WTC11 (cell line): ENCODE data around the gene HELLS. TPM values are rescaled to one million over a fixed set of nuclear protein-coding genes. Genes with fewer than 3 reads are reported as not detected.
"Not testable (repeated sequence)": the region's sequence is repeated elsewhere in the genome, so short reads cannot be mapped to it uniquely, and the experiment has no call there.

Experiments used
- ATAC-seq: fragments of 200-7000 bp; cut with Tn5 transposase; 2 replicates; pipeline ENCODE4 v1.10.0; 2021; ENCODE audit warnings: mild to moderate bottlenecking, moderate library complexity
- CTCF ChIA-PET: fragments of 300-600 bp; sonication (Branson Sonifier 250); formaldehyde crosslinking; loops from one replicate; lab custom pipeline; 2021; ENCODE audit warnings: antibody characterized with exemption; lab: Charles Lee
- POLR2A ChIA-PET: fragments of 350-600 bp; sonication (Branson Sonifier 250); formaldehyde crosslinking; loops from one replicate; lab custom pipeline; 2021; ENCODE audit warnings: antibody characterized with exemption; lab: Charles Lee
- DNase-seq: peaks from one replicate; pipeline ENCODE4 v3.0.0; 2021; ENCODE audit warnings: low spot score
- H3K27ac Mint-ChIP-seq: 2 replicates; pipeline ENCODE4 v1.8.0; 2021; ENCODE audit warnings: mixed read lengths
- H3K27me3 Mint-ChIP-seq: 2 replicates; pipeline ENCODE4 v1.8.0; 2021; ENCODE audit warnings: low read depth, mild to moderate bottlenecking, moderate library complexity, mixed read lengths
- H3K36me3 Mint-ChIP-seq: 2 replicates; pipeline ENCODE4 v1.8.0; 2021; ENCODE audit warnings: mixed read lengths
- H3K4me1 Mint-ChIP-seq: 2 replicates; pipeline ENCODE4 v1.8.0; 2022; ENCODE audit warnings: mixed read lengths
- H3K4me3 Mint-ChIP-seq: 2 replicates; pipeline ENCODE4 v1.8.0; 2021; ENCODE audit warnings: mild to moderate bottlenecking, moderate library complexity, mixed read lengths
- H3K9me3 Mint-ChIP-seq: 2 replicates; pipeline ENCODE4 v1.8.0; 2021; ENCODE audit warnings: mixed read lengths
- ARID4B ChIP-seq: sonication (generic); formaldehyde crosslinking; IDR thresholded peaks from 2 replicates; pipeline ENCODE4 v1.8.0; 2023; ENCODE audit warnings: missing genetic modification reagents, mild to moderate bottlenecking, borderline replicate concordance
- ATF2 ChIP-seq: sonication (generic); formaldehyde crosslinking; IDR thresholded peaks from 2 replicates; pipeline ENCODE4 v1.8.1; 2022; ENCODE audit warnings: low read depth, missing genetic modification reagents, borderline replicate concordance
- ATF6 ChIP-seq: sonication (generic); formaldehyde crosslinking; IDR thresholded peaks from 2 replicates; pipeline ENCODE4 v1.8.1; 2023; ENCODE audit warnings: mild to moderate bottlenecking, missing genetic modification reagents
- HMGA2 ChIP-seq: fragments of 250-450 bp; sonication (Bioruptor Pico); IDR thresholded peaks from 2 replicates; pipeline ENCODE4 v1.4.0; 2021; ENCODE audit warnings: mild to moderate bottlenecking, moderate library complexity
- KAT7 ChIP-seq: sonication (generic); formaldehyde crosslinking; IDR thresholded peaks from 2 replicates; pipeline ENCODE4 v1.8.1; 2023; ENCODE audit warnings: missing genetic modification reagents, mild to moderate bottlenecking, borderline replicate concordance
- MXD4 ChIP-seq: fragments of 250-450 bp; sonication (Bioruptor Pico); IDR thresholded peaks from 2 replicates; pipeline ENCODE4 v1.8.0; 2021; ENCODE audit warnings: mild to moderate bottlenecking, moderate library complexity, borderline replicate concordance
- NR3C1 ChIP-seq: sonication (generic); formaldehyde crosslinking; conservative IDR thresholded peaks from 2 replicates; pipeline ENCODE4 v1.8.1; 2023; ENCODE audit warnings: low read depth, mild to moderate bottlenecking, missing genetic modification reagents
- RORB ChIP-seq: fragments of 250-450 bp; sonication (Bioruptor Pico); IDR thresholded peaks from 2 replicates; pipeline ENCODE4 v1.9.0; 2021; ENCODE audit warnings: mild to moderate bottlenecking
- USF2 ChIP-seq: sonication (generic); formaldehyde crosslinking; IDR thresholded peaks from 2 replicates; pipeline ENCODE4 v1.8.1; 2023; ENCODE audit warnings: mild to moderate bottlenecking, missing genetic modification reagents, moderate library complexity
- ZNF423 ChIP-seq: fragments of 250-450 bp; sonication (Bioruptor Pico); IDR thresholded peaks from 2 replicates; pipeline ENCODE4 v2.1.2; 2022; ENCODE audit warnings: mild to moderate bottlenecking, moderate library complexity
- total RNA-seq: library from RNA; stranded (reverse); gene quantifications from 3 replicates; pipeline ENCODE4 v1.2.3, GENCODE V29; 2021

HELLS gene
- total RNA-seq, 1 experiment from 2014 or later = 419 TPM

- Mint-ChIP-seq H3K9me3 (peaks cover 40% of the 10 kb centered on the region), H3K4me1 (peaks cover 18% of the 10 kb centered on the region), H3K27ac (no peak overlapping the region), H3K36me3 (peaks cover 39% of the 10 kb centered on the region), H3K4me3 (no peak overlapping the region), H3K27me3 (no peaks in the 10 kb centered on the region)
- no peak for DNase-seq
- TF ChIP-seq KAT7 (CRISPR knock-in tag) (no peak), HMGA2 (CRISPR knock-in tag) (peak; percentile 97)
- CTCF ChIA-PET = no interaction called here
- POLR2A ChIA-PET = no interaction called here
- no peak for ATAC-seq
Observed at GRCh38 chr10:94631077-94631875, 85.7 kb downstream of the HELLS start.

GRCh38 chr10:94632954-94633353 lies 87.4 kb downstream of the HELLS start:
- Mint-ChIP-seq H3K4me3 (no peak overlapping the region), H3K9me3 (peaks cover 57% of the 10 kb centered on the region), H3K4me1 (peaks cover 2% of the 10 kb centered on the region), H3K27me3 (no peaks in the 10 kb centered on the region), H3K27ac (no peak overlapping the region), H3K36me3 (peaks cover 53% of the 10 kb centered on the region)
- POLR2A ChIA-PET = no interaction called here
- CTCF ChIA-PET = no interaction called here
- ATAC-seq (no peak), DNase-seq (no peak)
- TF ChIP-seq NR3C1 (no peak), ZNF423 (CRISPR knock-in tag) (no peak), ATF2 (CRISPR knock-in tag) (no peak), USF2 (no peak), RORB (CRISPR knock-in tag) (no peak), MXD4 (CRISPR knock-in tag) (no peak), ATF6 (CRISPR knock-in tag) (no peak), ARID4B (CRISPR knock-in tag) (no peak)

GRCh38 chr10:94638097-94638496 lies 92.5 kb downstream of the HELLS start:
- ATAC-seq, H3K4me3 Mint-ChIP-seq, H3K27me3 Mint-ChIP-seq, POLR2A ChIA-PET, DNase-seq, CTCF ChIA-PET, H3K4me1 Mint-ChIP-seq, H3K27ac Mint-ChIP-seq: not testable (repeated sequence)
- Mint-ChIP-seq H3K9me3 (peaks cover 67% of the 10 kb centered on the region), H3K36me3 (peaks cover 59% of the 10 kb centered on the region)
